ENCODE measurements around the gene PHETA1.
"Not testable (repeated sequence)": the region's sequence is repeated elsewhere in the genome, so short reads cannot be mapped to it uniquely, and the experiment has no call there.

PHETA1 gene

DNA sequence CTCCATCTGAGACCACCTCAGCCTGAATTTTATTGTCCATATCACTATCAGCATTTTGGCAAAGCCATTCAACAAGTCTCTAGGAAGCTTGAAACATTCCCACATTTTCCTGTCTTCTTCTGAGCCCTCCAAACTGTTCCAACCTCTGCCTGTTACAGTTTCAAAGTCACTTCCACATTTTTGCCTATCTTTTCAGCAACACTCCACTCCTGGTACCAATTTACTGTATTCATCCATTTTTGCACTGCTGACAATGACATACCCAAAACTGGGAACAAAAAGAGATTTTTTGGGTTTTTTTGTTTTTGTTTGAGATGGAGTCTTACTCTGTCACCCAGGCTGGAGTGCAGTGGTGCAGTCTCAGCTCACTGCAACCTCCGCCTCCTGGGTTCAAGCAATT is 4.3 kb upstream of the PHETA1 start:
- DNase-seq (ENCODE audit: low spot score); FAIRE-seq: not testable (repeated sequence)

DNA sequence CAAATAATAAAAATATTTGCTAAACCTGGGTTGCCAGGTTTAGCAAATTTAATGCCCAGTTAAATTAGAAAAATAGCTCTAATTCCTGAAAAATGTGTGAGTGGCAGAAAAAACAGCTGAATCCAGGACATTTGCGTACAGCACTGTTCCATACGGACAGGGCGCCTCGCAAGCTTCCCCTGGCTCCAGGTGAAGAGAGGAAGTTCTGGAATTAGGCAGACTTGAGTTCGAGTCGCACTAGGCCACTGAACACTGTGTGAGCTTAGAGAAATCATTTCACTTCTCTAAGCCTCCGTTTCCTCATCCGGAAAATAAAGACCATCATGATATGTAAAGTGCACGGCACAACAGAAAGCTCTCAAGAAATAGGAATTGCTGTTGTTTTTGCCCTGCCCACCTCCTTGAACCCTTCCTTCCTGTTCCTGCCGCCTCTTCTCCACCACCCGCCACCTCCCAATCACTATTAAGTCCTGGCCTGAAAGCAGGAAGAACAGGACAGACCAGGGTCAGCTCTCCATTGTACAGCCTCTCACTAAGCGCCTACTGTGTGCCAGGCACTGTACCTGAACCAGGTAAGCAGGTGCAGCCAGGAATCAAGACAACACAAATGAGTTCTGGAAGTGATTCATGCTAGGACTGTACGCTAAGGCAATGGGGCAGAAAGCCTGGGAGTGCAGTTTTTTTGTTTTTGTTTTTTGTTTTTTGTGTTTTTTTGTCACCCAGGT is 763 bp upstream of the PHETA1 start:
- FAIRE-seq (no peak), DNase-seq (ENCODE audit: low spot score) (no peak)

DNA sequence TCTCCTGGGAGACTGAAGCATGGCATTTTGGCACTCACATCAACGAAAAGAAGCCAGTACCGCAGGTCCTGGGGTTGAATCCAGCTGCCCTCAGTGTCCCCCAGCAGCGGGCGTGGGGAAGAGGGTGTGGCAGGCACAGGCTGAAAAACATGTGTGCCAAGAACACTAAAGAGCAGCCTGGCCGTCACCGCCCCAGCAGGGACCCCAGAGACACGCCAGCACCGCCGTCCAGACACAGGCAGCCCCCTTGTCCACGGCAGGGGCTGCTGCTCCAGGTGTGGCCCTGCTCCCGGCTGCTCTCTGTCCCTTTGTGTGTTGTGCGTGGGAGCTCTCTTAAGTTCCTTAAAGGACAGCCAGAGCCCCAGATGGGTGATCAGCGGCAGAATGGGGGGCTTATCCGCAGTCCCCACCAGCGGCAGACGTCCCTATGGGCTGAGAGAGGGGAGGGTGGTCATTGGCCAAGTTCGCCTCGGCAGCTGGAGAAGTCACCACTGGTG is 556 bp downstream of the PHETA1 start:
- DNase-seq (ENCODE audit: low spot score) = no peak
- no peak for FAIRE-seq

DNA sequence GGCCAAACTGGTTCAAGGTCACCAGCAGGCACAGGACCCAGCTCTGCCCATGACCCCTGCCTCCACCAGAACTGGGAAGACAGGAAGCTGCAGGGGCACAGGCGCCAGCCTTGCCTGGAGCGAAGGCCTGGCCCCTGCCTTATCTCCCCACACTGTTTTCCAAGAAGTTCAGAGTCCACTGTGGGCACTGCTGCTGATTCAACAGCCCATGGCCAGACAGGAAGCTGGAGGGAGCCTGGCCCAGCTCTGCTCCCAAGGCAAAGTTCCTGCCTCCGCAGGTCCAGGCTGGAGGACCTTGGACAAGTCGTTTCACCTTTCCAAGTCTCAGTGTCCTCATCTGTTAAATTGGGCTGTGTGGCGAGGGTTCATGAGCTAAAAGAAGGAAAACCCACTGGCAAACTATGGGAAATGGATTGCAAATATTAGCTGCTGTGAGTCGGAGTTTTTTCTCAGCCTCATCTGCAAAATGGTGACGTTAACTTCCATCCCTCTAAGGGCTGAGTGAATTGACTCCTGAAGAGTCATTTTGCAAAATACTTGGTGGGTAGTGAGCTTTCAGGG is 1.2 kb downstream of the PHETA1 start:
- DNase-seq (ENCODE audit: low spot score) = peak; percentile 17
- FAIRE-seq = no peak

DNA sequence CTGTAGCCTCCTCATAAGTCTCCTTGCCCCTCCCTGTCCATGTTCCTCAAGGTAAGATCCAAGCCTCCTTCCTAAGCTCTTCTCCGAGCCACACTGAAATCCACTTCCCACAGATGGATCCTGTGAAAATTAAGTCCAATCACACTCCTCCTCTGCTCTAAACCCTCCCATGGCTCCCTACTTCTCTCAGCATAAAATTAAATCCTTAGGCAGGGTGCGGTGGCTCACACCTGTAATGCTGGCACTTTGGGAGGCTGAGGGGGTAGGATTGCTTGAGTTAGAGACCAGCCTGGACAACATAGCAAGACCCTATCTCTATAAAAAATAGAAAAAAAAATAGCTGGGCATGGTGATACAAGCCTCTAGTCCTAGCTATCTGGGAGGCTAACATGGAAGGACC is 2.3 kb downstream of the PHETA1 start:
- DNase-seq (ENCODE audit: low spot score) (no peak), FAIRE-seq (no peak)

DNA sequence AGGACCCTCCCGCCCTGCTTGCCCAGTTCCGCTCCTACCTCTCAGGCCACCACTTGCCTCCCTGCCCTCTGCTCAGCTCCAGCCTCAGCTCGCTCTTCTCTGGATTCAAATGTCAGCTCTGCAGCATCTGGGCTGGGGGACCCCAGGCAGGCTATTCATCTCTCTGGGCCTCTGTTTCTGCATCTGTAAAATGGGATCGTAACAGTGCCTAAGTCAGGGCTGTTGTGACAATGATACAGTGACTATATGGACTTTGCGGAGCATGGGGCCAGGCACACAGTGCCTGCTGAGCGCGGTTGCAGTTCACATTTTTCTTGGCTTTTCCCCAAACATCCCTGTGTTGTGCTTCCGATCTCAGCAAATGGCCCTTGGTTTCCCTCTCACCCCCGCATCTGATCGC is 2.8 kb downstream of the PHETA1 start:
- no peak for DNase-seq (ENCODE audit: low spot score)
- FAIRE-seq = no peak

DNA sequence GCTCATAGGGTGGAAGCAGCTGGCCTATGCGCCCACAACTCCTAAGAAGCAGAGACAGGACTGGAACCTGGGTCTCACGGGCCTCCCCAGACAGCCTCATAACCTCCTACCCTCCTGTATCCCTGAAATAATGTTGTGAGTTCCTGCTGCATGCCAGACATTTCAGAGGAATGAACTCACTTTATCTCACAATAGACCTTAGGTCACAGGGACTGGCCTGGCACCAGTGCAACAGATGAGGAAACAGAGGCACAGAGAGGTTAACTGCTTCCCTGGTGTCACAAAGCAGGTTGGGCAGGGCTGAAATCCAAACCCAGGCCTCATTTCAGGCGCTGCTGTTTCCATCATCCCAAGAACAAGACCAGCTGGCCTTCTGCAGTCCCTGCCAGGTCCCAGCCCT is 5.3 kb downstream of the PHETA1 start:
- peak; percentile 29 for DNase-seq (ENCODE audit: low spot score)
- FAIRE-seq = no peak

DNA sequence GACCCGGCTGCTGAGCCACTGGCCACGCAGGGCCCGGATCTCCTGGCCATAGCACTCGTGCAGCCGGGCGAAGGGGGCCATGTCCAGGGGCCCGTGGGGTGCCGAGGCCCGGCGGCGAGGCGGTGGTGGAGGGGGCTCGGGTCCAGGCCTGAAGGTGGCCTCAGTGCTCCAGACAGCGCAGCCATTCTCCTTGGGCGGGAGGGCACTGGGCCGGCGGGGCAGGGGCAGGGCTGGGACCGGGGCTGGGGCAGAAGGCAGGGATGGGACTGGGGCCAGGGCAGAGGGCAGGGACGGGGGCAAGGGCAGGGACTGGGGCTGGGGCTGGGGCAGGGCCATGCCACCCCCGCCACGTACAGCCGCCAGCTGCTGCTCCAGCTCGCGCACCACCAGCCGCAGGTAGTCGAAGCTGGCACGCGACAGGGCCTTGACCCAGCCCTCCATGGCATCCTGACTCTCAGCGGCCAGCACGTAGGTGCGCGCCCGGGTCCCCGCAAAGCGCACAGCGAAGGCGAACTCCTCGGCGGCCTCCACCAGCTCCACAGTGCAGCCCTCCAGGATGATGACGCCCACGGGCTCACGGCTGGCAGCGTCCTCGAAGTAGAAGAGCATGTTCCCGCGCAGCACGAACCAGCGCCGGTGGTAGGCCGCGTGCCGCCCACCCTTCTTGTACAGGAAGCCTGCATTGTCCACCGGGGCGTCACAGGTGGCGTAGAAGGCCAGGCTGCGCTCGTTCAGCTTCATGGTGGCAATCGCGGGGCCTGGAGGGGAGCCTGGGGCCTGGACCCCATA is 6.0 kb downstream of the PHETA1 start:
- no peak for FAIRE-seq
- no peak for DNase-seq (ENCODE audit: low spot score)

DNA sequence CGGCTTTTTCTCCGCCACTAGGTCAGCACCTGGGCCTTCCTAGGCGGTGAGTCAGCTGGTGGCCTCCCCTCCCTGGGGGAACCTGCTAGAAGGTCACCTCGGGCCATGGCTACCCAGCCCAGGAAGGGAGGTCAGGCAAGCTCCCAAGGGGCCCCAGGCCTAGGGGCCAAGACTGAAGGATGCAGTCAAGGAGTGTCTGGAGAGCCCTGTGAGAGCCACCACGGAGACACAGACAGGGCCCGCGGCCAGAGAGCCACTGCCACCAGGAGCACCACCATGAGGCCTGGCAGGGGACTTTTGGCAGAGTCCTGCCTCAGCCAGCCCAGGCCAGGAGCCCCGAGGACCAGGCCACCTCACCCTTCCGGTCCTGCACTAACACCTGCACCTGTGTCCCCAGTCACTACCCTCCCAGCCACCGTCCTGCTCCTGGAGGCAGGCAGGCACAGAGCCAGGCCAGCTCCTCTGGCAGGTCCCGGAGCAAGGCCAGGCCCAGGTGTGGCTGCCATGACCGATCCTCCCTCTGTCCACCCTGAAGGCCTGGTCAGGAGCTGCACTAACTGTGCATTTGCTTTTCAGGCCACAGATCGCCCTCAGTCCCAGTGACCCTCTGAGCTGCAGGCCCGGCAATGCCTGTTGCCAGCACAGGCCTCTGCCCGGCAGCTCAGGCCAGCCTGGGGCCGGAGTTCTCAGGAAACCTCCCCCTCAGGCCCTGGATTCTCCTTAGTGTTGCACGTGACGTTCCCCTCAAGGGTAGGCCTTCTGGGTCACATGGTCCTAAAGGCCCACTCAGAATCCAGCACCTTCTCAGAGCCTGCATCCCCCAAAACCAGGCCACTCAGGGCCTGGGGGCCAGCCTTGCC is 6.9 kb downstream of the PHETA1 start:
- DNase-seq (ENCODE audit: low spot score) = no peak
- FAIRE-seq = no peak

DNA sequence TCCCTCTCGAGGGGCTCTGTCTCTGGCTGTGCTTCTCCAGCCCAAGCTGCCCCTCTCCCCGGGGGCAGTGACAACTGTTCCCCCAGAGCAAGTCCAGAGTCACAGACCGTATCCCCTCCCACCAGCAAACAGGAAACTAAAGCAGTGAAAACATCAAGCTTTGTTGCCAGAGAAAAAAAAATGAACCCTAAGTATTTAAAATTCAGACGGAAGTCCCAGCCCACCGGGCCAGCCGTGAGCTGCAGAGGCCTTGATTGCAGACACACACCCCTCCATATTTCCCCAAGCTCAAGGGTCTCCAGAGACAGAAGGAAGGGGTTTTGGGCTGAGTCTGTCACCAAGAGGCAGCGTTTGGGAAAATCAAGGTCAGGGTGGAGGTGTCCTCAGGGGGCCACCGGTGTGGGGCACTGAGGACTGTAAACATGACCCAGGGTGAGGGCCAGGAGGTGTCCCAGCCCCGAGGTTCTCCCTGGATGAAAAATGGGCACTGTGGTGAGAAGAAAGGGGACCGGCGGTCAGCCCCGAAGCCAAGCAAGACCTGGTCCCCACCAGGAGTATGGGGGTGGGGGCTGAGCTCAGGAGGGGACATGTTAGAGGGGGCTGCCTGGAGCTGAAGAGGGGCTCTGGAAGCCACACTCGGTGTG is 7.7 kb downstream of the PHETA1 start:
- FAIRE-seq (no peak), DNase-seq (ENCODE audit: low spot score) (no peak)

DNA sequence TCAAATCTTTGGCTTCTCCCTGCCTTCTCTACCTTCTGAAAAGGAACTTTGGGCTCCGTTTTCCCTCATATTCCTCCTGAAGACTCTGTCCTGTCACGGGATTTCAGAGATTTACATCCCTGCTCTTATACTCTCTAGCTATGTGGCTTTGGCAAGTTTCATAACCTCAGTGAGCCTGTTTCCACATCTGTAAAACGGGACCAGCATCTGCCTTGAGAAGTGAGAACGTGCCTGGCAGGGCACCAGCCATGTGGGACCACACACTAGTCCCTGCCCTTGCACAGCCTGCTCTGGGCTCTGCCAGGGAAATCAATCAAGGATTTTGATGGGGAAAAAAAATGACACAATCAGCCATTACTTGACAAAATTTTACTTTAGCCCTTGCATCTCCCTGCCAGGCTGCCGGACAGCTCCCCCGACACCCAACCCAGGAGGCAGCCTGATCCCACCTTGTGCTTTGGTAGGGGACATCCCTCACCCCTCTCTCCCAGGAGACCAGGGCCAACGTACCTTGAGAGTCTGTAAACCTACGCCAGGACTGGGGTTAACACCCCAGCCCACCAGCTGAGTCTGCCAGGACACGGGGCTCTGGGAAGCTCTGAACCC is 8.5 kb downstream of the PHETA1 start:
- DNase-seq (ENCODE audit: low spot score) = no peak
- FAIRE-seq = no peak

DNA sequence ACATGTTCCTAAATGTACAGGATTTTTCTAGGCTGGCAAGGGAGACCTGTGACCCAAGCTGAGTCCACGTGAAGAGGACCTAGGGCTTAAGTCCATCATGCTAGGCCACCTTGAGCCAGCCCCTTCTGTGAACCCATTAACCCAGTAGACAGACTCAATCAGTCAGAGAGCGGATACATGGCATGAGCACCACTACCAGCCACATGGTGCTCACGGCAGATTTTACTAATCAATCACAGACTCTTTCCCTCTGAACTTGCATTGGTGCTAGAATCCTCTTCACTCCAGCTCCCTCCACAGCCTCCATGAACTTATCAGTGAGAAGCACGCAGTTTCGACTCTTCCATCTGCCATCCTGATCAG is 9.0 kb downstream of the PHETA1 start:
- FAIRE-seq (no peak), DNase-seq (ENCODE audit: low spot score) (no peak)

DNA sequence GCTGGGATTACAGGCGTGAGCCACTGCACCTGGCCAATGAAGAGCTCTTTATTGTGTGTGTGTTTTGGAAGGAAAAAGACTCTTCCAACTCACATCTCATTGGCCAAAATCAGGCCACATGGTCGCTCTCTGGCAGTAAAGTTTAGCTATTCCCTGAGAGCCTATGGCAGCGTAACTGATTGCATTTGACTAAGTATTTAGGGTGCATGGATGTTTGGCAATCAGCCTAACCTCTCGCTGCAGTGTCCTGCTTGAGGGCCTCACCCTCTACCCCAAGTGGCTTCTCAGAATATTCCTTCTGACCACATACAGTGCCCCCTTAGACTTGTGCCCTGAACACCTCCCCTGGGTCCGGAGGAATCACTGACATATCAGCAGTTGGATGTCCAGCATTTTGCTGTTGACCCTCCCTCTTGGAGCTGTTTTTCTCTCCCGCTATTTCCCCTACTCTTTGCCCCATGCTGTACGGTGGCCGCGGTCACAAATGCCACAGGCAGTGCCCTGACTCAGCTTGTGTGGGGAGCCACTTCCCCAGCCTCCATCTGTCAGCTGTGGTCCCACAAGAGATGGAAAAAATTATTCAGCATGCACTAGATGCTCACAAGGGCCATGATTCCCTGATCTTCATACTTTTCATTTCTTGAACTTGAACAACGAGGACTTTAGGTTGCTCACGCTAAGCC is 9.5 kb downstream of the PHETA1 start:
- DNase-seq (ENCODE audit: low spot score) (no peak), FAIRE-seq (no peak)

DNA sequence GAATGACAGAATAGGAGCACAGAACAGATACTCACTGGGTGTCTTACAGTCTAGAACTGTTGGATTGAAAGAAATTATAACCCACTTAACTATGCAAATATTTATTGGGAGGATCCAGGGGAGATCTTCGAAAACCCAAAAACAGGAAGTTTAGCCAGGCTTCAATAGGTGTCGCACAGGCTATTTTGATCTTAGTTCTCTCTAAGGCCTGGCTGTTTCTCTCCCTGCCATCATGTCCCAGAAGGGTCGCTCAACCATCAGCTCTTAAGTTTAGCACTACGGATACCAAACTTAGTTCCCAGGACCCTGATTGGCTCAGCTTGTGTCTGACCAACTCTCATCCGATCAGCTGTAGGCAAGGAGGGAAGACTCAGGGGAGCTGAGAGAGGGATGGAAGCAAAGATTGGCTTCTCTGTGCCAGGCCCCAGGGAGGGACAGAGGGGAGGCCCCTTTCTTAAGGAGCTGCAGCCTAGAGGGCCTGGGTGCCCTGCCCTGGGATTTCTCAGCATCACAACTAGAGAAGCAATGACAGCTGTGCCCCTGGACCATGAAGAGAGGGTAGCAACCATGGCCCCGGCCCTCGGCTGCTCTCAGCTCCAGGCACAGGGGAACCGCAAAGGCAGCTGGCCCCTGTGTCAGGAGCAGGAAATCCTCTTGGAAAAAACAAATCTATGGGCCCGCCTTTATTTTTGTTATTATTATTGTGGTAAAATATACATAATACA is 13.5 kb downstream of the PHETA1 start:
- no peak for FAIRE-seq

DNA sequence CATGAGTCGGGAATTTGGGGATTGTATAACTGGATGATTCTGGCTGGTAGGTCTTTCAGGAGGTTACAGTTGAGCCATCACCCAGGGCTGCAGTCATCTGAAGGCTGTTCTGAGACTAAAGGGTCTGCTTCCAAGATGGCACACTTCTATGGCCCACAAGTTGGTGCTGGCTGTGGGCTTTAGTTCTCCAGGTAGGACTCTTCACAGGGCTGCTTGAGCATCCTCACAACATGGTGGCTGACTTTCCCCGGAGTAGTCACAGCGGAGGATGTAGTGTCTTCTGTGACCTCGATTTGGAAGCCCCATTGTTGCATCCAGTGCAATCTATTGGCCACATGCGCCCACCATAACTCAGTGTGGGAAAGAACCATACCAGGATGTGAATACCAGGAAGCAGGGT is 14.4 kb downstream of the PHETA1 start:
- FAIRE-seq (no peak), DNase-seq (ENCODE audit: low spot score) (no peak)

More for the DNA sequence above, 13.5 kb downstream of the PHETA1 start:
- DNase-seq (ENCODE audit: low spot score) = no peak

DNA sequence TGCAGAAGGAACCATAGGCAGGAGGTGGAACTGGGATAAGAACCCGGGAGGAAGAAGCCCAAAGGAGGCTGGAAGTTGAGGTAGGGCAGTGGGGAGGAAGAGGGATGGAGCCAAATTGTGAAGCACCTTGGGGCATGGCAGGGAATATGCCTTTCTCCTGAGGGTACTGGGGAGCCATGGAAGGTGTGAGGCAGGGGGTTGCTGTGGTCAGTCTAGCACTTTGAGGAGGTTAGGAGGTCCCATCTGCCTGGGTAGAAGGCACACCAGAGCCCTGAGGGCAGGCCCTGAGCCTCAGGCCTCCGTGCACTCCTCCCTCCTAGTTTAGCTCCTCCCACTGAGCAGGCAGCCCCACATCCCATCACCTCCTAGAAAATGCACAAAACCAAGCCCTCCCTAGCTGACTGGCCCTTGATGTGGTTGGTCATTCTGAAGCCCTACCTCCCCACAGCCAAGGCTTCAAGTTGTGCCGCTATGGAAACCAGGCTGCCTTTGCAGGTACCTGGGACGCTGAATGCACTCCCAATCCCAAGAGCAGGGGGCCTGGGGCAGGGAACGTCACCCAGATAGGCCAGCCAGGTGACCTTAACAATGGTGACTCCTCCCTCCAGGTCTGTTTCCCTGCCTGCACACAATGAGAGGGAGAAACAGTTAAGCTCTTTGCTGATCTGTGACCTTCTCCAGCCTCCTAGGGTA is 15.1 kb downstream of the PHETA1 start:
- DNase-seq (ENCODE audit: low spot score) (no peak), FAIRE-seq (no peak)

DNA sequence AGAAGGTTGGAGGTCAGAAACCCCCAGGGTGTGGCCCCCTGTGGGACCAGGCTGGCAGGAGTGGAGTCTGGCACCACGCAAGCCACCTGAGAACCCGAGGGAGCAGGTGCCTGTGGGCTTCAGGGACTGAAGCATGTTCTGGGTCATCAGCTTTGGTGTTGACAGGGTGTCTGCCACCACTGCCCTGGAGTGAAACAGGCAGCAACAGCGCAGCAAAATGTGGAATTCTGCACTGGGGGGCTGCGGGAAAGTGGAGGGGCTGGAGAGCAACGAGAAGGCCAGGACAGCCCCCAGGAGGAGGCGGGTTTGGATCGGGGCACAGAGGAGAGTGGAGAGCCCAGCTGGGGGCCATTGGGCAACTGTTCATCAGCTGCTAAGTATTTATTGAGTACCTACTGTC is 15.9 kb downstream of the PHETA1 start:
- no peak for FAIRE-seq

DNA sequence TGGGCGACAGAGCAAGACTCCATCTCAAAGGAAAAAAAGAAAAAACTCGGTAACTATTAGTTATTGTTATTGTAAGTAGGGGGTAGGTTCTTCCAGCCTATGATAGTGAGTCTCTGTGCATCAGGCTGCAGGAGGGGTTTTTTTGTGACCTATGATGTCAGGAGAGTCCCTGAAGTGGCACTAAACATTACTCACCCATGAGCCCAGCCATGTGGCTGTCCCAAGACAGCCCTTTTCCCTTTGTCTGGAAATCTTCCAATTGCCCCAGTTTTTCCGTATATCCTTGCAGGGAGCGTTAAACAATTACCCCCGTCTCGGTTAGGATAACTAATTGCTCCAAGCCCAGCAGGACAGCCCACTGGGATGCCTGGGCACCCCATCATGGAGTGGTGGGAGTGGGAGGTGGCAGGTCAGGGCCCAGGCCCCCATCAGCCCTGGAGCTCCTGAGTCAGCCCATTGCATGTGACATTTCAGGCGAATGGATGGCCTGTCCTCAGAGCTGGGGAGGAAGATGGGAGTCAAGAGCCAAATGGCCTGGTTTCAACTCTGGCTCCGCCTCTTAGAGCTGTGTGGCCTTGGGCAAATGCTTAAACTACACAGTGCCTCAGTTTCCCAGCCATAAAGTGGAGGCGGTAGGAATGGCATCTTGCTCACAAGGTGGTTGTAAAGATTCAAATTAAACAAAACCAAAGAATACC is 16.4 kb downstream of the PHETA1 start:
- FAIRE-seq (no peak), DNase-seq (ENCODE audit: low spot score) (no peak)

More for the DNA sequence above, 15.9 kb downstream of the PHETA1 start:
- DNase-seq (ENCODE audit: low spot score) = no peak

Data from RCC 7860 (cell line).